ENCODE results near the gene PSEN2.

Gene PSEN2

GRCh38 chr1:226867461-226868054, 2.9 kb upstream of the PSEN2 start:
- DNase-seq: no peak

DNA sequence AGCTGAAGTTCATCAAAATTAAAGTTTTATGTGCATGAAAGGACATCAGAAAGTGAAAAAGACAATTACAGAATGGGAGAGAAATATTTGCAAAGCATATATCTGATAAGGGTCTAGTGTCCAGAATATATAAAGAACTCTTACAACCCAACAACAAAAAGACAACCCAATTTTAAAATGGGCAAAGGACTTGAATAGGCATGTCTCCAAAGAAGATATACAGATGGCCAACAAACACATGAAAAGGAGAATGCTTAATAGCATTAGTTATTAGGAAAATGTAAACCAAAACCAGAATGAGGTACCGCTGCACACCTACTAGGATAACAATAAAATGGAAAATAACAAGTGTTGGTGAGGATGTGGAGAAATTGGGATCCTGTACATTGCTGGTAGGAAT, 1.7 kb upstream of the PSEN2 start:
- no peak for DNase-seq

GRCh38 chr1:226870026-226870400, 403 bp upstream of the PSEN2 start:
- no peak for DNase-seq

GRCh38 chr1:226871636-226872327, 1.4 kb downstream of the PSEN2 start:
- no peak for DNase-seq

DNA sequence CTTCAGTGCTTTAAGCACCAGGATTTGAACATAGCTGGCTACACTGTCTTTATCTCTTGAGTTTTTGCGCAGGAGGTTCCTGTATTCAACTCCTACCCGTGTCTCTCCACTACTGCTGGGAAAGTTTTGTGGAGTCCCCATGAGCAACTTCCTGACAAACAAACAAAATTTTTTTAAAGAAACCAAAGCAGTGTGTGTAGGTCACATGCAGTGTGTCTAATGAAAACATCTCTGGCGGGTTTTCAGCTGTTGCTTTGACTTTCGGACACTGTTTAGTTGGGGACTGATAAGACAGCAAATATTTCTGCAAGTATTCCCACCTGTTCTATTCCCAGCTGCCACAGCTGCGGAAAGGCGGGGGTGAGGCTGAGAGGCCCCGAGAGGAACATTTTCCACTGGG, 2.0 kb downstream of the PSEN2 start:
- no peak for DNase-seq

DNA sequence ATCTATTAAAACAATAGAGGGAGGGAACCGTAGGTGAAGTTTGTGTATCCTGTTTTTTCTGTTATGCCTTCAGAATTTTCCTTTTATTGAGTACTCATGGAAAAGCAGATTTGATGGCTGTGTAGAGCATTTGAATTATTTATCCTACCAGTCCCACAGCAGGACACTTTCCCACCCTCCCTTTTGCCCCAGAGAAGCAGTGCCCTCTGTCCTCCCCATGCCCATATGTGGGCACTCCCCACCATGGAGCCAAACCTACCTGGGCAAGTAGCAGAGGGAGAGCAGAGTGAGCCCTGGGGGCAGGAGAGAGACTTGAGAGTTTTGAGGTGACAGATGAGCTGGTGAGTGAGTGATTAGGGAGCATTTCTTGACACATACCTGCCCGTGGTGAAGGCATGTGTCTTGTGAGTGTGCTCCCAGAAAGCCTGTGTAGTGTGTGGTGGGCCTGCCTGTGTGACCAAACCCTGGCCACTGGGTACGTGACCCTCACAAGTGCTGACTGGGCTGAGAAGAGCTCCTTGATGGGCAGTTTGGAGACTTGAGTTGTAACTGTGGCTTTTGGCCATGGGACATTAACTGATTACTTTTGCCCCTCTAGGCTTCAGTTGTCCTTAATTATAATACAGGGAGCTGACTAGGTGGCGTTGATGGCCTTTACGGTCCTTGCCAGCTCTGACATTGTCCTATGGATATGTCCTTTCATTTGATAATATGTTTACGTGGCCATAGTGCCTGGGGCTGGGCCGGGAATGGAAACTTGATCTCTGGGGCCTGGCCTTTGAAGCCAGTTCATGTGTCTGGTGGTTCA, 3.6 kb downstream of the PSEN2 start:
- no peak for DNase-seq

GRCh38 chr1:226874579-226875425, 4.4 kb downstream of the PSEN2 start:
- no peak for DNase-seq

- DNase-seq: no peak
Measured at GRCh38 chr1:226875641-226876295, 5.4 kb downstream of the PSEN2 start.

- no peak for DNase-seq
Measured at GRCh38 chr1:226877669-226878068, 7.3 kb downstream of the PSEN2 start.

- DNase-seq: no peak
Measured at GRCh38 chr1:226880372-226881287, 10.2 kb downstream of the PSEN2 start.

DNA sequence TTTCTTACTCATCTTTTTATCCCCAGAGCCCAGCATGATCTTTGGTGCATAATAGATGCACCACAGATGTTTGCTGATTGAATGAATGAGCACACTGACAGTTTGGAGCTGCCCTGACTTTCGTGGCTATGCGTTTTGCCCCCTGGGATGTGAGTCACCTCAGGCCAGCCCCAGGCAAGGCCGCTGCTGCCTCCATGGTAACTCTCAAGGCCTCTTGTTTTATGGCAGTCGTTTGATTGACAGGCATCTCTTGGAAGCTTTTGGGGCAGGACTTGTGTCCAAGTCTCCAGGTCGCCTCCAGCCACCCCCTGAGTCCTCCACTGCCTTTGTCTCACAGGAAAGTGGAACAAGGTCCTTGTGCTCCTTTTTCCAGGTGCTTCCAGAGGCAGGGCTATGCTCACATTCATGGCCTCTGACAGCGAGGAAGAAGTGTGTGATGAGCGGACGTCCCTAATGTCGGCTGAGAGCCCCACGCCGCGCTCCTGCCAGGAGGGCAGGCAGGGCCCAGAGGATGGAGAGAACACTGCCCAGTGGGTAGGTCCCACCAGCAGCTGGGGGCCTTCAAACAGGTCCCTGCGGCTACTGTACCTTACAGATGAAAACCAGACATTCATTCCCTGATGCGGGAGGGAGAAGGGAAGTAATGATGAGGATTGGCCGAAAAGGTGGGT, 11.2 kb downstream of the PSEN2 start:
- no peak for DNase-seq

GRCh38 chr1:226882187-226882586, 11.8 kb downstream of the PSEN2 start:
- no peak for DNase-seq

DNA sequence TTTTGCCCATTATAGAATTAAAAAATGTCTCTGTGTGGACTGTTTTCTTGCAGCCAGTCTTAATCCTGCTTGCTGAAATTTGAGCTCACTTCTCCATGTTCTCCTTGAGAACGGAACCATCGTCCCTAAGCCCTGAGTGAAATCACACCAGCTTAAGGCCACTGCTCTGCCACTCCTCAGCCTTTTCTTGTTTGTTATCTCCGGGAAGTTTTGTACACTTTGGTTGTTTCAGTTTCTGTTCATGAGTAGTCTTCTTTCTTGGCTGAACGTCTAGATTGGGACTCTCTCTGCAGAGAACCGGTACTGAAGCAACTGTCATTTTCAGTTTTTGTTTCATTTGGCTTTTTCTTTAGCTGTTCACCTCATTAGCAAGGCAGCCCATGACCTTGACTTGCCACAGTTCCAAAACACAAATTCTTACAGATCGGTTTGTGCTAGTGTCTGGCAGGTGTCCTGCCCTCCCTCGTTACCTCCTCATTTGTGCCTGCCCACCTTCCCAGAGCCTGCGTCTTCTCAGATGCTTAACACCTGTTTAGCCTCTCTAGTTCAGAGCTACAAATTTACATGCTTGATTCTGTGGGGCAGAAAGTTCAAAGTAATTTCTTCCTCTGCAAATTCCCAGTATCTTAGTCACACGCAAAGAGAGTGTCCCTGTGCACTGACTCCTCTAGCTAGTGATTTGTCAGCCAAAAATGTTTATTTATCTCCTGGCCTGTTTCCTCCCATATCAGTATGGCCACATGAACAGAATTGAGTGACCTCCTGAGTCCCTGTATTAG, 12.4 kb downstream of the PSEN2 start:
- DNase-seq: no peak

GRCh38 chr1:226883630-226884029, 13.2 kb downstream of the PSEN2 start:
- no peak for DNase-seq

DNA sequence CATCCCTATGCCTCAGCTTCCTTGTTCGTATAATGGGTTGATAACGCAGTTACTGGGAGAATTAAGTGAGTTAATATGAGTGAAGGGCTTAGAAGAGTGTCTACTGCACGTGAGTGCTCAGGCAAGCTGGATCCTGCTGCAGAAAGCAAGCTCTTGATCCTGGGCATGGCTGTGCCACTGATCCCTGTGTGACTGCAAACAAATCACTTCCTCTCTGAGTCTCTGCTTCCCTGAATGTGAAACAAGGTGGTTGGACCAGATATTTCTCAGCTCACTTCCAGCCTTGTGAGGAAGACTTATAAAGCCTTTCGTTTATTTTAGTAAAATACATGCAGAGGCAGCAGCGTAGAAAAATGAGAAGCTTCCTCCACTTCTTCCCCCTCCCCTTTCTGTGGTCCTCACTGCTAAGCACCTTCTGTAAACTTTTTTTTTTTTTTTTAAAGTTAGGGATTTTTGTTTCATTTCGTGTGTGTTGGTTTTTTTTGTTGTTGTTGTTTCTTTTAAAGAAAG, 13.8 kb downstream of the PSEN2 start:
- DNase-seq: no peak

- no peak for DNase-seq
Measured at GRCh38 chr1:226884966-226885820, 14.8 kb downstream of the PSEN2 start.

DNA sequence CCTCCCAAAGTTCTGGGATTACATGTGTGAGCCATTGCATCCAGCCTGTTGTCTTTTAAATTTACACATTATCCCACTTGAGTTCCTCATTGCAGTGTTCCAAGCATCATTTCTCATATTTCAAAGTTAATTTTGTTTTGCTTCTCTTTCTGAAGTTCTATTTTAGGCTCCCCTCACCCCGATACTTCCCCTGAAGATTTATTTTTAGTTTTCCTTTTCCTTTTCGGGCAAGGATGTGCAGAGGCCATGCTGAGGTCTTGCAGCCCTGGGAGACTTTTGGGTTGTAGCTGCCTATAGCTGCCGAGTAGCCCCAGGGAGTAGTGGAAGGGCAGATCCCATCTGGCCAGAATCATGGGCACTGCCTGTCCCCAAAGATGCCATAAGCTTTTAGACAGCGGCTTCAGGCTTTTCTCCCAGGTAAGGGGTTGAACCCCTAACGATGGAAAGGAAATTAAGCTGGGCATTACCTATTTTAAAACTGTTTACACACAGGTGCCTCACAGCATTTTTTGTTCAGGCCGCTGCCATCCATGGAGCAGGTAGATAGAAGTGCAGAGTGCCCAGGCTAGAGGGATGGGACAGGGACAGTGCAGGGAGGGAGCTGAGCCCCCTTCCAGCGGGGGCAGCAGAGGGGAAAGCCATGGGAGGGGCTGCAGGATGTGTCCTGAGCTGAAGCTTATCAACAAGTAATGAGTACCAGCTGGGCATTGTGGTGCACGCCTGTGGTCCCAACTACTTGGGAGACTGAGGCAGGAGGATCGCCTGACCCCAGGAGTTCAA, 15.9 kb downstream of the PSEN2 start:
- DNase-seq: no peak

GRCh38 chr1:226887006-226887405, 16.6 kb downstream of the PSEN2 start:
- no peak for DNase-seq
